ENCODE data around the gene NOXA1.

GRCh38 chr9:137406085-137406760 is 17.0 kb upstream of the NOXA1 start:
- TF ChIP-seq POLR2A (IDR thresholded peaks at IDR 0.05) = no peak
- no peak for TF ChIP-seq CTCF (IDR thresholded peaks at IDR 0.05)

Data from right lobe of liver (tissue), 4 donors.